ENCODE measurements around the gene FDXACB1.

The FDXACB1 gene

GRCh38 chr11:111840143-111840542 is 38.8 kb downstream of the FDXACB1 start:
- no peak for DNase-seq (ENCODE audit: low read depth)
- H3K4me3 ChIP-seq (ENCODE audit: low read depth, low read length): no peak overlapping the region
- TF ChIP-seq, protein P1, sequence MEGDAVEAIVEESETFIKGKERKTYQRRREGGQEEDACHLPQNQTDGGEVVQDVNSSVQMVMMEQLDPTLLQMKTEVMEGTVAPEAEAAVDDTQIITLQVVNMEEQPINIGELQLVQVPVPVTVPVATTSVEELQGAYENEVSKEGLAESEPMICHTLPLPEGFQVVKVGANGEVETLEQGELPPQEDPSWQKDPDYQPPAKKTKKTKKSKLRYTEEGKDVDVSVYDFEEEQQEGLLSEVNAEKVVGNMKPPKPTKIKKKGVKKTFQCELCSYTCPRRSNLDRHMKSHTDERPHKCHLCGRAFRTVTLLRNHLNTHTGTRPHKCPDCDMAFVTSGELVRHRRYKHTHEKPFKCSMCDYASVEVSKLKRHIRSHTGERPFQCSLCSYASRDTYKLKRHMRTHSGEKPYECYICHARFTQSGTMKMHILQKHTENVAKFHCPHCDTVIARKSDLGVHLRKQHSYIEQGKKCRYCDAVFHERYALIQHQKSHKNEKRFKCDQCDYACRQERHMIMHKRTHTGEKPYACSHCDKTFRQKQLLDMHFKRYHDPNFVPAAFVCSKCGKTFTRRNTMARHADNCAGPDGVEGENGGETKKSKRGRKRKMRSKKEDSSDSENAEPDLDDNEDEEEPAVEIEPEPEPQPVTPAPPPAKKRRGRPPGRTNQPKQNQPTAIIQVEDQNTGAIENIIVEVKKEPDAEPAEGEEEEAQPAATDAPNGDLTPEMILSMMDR (IDR thresholded peaks at IDR 0.05; ENCODE audit: low read depth, low read length): no peak
- TF ChIP-seq POLR2A (IDR thresholded peaks at IDR 0.05; ENCODE audit: extremely low read depth, insufficient read length): no peak
- TF ChIP-seq MAX (IDR thresholded peaks at IDR 0.05; ENCODE audit: low read depth, low read length): no peak
- TF ChIP-seq MYC (IDR thresholded peaks at IDR 0.05; ENCODE audit: low read depth, low read length): no peak

DNA sequence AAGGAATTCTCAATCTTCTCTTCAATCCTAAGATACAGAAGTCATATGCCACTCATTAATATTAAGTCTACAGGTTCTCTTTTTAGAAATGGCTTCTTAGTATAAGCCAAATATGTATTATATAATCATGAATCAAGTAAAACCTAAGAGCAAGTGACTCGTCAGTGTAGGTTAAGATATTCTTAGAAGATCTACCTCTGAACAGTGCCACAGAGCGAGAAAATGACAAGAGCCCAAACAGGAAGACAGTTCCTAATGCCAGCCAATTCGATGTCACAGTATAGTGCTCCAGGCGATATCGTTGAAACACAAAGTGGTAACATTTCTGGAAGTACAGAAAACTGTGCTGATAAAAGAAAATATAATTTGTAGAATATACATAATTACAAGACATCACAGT is 40.9 kb downstream of the FDXACB1 start:
- H3K4me3 ChIP-seq (ENCODE audit: low read depth, low read length): no peak overlapping the region
- TF ChIP-seq POLR2A (IDR thresholded peaks at IDR 0.05; ENCODE audit: extremely low read depth, insufficient read length) (no peak), MYC (IDR thresholded peaks at IDR 0.05; ENCODE audit: low read depth, low read length) (no peak), MAX (IDR thresholded peaks at IDR 0.05; ENCODE audit: low read depth, low read length) (no peak)
- TF ChIP-seq, protein P1 (IDR thresholded peaks at IDR 0.05; ENCODE audit: low read depth, low read length): no peak
- no peak for DNase-seq (ENCODE audit: low read depth)

DNA sequence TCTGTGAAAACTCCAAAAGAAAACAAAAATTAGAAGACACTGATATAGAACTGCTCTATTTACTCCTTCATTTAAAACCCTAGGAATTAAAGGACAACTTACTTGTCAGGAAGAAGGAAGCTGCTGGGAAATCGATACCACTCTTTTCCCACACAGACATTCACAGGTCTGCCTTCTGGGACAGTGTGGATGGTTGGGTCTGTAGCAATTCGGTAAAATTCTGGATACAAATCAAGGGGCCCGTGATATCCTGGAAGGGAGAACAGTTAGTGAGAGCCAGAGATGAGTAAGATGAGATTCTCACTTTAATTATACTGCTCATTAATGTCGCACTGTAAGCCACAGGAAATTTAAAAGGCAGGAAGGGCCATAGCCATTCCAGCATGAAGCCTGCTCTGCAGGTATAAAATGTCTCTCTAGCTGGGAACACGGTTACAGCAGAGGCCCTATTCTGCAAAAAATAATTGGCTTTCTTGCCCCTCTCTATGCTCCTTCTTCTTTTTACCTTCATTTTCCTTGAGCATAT is 41.5 kb downstream of the FDXACB1 start:
- H3K4me3 ChIP-seq (ENCODE audit: low read depth, low read length): no peak overlapping the region
- TF ChIP-seq MYC (IDR thresholded peaks at IDR 0.05; ENCODE audit: low read depth, low read length): no peak
- TF ChIP-seq MAX (IDR thresholded peaks at IDR 0.05; ENCODE audit: low read depth, low read length): no peak
- TF ChIP-seq, protein P1 (IDR thresholded peaks at IDR 0.05; ENCODE audit: low read depth, low read length): no peak
- no peak for TF ChIP-seq POLR2A (IDR thresholded peaks at IDR 0.05; ENCODE audit: extremely low read depth, insufficient read length)
- no peak for DNase-seq (ENCODE audit: low read depth)

GRCh38 chr11:111836721-111837120 is 42.2 kb downstream of the FDXACB1 start:
- TF ChIP-seq POLR2A (IDR thresholded peaks at IDR 0.05; ENCODE audit: extremely low read depth, insufficient read length) (no peak), MYC (IDR thresholded peaks at IDR 0.05; ENCODE audit: low read depth, low read length) (no peak), MAX (IDR thresholded peaks at IDR 0.05; ENCODE audit: low read depth, low read length) (no peak)
- TF ChIP-seq, protein P1 (IDR thresholded peaks at IDR 0.05; ENCODE audit: low read depth, low read length): no peak
- no peak overlapping the region for H3K4me3 ChIP-seq (ENCODE audit: low read depth, low read length)
- no peak for DNase-seq (ENCODE audit: low read depth)

DNA sequence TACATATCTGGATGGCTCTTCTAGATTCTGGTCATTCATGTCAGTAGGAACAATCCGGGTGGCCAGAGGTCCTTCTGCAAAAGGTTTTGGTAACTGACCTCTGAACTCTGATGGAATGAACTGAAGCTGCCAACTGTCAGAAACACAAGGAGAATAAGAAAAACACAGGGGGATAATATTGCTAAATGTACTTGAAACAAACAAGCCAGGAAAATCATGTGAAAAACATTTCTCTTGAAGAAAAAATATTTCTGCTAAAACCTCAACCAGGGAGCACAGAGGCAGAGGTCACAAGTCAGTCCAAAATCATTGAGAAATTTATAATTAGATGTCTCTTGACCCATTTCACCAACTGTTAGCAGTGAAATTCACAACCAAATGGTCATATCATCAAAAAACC is 42.8 kb downstream of the FDXACB1 start:
- TF ChIP-seq MYC (IDR thresholded peaks at IDR 0.05; ENCODE audit: low read depth, low read length): no peak
- TF ChIP-seq MAX (IDR thresholded peaks at IDR 0.05; ENCODE audit: low read depth, low read length): no peak
- no peak for TF ChIP-seq POLR2A (IDR thresholded peaks at IDR 0.05; ENCODE audit: extremely low read depth, insufficient read length)
- TF ChIP-seq, protein P1 (IDR thresholded peaks at IDR 0.05; ENCODE audit: low read depth, low read length): no peak
- DNase-seq (ENCODE audit: low read depth): no peak

More for the DNA sequence above, 42.8 kb downstream of the FDXACB1 start:
- no peak overlapping the region for H3K4me3 ChIP-seq (ENCODE audit: low read depth, low read length)

All from NB4 (cell line).